Stimulated activated CD8-positive, alpha-beta memory T cell treated with anti-CD3 and anti-CD28 coated beads, Interleukin-2, amount 100 ng/mL, for 1 hour (primary cell): ENCODE results near the gene NGEF.

ENCODE experiments used
- DNase-seq, 2 donors: peaks; one replicate each; pipeline ENCODE4 v3.0.0-alpha.2; 2020; ENCODE audit warnings: low read depth in 2 of 2

The NGEF gene

GRCh38 chr2:233042549-233042948 lies 29.5 kb upstream of the NGEF start:
- DNase-seq = no peak

DNA sequence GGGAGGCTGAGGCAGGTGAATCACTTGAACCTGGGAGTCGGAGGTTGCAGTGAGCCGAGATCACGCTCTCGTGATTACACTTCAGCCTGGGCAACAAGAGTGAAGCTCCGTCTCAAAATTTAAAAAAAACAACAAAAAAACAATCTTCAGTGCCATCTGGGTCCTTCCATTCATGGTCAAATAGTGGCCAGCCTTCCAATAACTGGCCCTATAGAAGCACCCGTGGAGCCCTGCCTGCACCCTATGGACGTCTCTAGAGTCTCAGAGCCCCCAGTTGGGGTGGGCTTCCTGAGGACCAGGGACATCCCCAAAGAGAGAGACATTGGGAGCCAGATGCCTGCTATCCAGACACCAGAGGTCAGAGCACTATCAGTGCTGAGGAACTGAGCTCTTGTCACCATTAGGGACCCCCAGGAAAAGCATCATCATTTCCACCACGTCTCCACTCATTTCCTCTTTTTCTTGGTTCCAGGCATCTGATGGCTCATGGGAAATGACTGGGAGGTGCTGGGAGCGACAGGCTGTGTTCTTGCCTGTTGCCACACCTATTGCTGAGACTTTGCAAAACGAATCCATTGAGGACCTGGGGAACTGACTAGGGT lies 28.8 kb upstream of the NGEF start:
- DNase-seq = no peak

DNA sequence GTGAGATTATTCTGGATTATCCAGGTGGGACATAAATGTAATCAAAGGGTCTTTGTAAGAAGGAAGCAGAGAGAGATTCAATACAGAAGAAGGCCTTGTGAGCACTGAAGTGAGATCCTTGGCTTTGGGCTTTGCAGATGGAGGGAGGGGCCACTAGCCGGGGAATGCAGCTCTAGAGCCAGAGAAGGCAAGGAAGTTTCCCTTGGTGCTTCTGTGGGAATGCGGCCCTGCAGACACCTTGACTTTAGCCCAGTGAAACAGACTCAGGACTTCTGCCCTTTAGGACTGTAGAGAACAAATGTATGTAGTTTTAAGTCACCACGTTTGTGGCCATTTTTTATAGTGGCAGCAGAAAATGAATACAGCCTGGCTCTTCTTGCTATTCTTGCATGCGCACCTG lies 27.5 kb upstream of the NGEF start:
- no peak for DNase-seq

GRCh38 chr2:233039846-233040530 lies 26.9 kb upstream of the NGEF start:
- DNase-seq = no peak

DNA sequence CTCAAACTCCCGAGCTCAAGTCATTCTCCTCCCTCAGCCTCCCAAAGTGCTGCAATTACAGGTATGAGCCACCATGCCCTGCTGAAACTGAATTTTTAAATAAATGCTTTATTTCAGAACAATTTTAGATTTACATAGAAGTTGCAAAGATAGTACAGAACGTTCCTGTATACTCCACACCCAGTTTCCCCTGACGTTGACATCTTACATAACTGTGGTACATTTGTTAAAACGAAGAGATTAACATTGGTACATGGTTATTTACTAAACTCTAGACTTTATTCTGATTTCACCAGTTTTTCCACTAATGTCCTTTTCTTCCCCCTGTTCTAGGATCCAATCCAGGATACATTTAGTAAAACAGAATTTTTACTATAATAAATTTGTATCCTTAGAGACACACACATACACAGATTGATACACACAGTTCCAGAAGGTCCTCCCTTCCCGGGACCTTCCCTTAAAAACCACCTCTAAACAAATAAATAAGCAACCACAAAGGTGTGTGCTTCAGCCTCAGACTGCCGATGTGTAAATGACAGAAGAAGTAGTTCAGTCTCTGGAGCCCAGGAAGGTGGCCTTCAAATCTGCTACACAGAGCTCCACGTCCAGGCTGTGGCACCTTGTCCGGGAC lies 26.3 kb upstream of the NGEF start:
- DNase-seq = no peak

DNA sequence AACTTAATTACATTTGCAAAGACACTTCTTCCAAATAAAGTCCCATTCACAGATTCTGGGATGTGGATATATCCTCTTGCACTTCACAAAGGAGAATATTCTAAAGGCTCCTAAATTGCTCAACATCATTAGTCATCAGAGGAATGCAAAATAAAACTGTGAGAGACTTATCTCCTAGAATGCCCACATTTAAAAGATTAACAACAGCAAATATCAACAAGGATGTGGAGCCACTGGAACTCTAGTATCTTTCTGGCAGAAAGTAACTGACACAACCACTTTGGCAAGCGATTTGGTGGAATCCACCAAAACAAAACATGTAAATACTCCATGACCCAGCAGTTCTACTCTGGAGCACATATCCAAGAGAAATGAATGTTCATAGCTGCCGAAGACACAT lies 24.0 kb upstream of the NGEF start:
- DNase-seq = no peak

DNA sequence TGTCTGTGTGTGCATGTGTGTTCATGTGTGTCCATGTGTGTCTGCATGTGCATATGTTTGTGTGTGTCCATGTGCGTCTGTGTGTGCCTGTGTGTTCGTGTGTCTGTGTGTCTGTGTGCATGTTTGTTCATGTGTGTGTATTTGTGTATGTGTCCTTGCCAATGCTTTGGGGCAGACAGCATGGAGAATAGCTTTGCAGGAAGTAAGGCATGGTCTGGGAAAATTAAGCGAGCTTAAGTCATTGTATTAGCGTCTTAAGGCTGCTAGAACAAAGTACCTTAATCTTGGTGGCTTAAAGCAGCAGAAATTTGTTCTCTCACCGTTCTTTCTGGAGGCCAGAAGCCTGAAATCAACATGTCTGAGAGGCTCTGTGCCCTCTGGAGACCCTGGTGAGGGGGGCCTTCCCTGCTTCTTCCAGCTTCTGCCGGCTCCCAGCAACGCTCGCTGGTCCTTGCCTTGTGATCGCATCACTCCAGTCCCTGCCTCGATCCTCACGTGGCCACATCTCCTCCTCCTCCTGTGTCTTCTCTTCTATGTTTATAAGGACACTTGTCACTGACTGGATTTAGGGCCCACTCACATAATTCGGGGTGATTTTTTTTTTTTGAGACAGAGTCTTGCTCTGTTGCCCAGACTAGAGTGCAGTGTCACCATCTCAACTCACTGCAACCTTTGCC lies 23.2 kb upstream of the NGEF start:
- no peak for DNase-seq

GRCh38 chr2:233035426-233036161 lies 22.5 kb upstream of the NGEF start:
- DNase-seq = no peak

DNA sequence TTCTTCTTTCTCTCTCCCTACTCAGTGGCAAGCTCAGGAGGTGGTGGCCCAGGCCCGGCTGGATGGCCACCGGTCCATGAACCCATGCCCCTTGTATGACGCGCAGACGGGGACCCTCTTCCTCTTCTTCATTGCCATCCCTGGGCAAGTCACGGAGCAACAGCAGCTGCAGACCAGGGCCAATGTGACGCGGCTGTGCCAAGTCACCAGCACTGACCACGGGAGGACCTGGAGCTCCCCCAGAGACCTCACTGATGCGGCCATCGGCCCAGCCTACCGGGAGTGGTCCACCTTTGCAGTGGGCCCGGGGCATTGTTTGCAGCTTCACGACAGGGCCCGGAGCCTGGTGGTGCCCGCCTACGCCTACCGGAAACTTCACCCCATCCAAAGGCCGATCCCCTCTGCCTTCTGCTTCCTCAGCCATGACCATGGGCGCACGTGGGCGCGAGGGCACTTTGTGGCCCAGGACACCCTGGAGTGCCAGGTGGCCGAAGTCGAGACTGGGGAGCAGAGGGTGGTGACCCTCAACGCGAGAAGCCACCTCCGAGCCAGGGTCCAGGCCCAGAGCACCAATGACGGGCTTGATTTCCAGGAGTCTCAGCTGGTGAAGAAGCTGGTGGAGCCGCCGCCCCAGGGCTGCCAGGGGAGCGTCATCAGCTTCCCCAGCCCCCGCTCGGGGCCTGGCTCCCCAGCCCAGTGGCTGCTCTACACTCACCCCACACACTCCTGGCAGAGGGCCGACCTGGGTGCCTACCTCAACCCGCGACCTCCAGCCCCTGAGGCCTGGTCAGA lies 21.2 kb upstream of the NGEF start:
- no peak for DNase-seq

- DNase-seq = no peak
Observed at GRCh38 chr2:233033672-233034071, 20.6 kb upstream of the NGEF start.

DNA sequence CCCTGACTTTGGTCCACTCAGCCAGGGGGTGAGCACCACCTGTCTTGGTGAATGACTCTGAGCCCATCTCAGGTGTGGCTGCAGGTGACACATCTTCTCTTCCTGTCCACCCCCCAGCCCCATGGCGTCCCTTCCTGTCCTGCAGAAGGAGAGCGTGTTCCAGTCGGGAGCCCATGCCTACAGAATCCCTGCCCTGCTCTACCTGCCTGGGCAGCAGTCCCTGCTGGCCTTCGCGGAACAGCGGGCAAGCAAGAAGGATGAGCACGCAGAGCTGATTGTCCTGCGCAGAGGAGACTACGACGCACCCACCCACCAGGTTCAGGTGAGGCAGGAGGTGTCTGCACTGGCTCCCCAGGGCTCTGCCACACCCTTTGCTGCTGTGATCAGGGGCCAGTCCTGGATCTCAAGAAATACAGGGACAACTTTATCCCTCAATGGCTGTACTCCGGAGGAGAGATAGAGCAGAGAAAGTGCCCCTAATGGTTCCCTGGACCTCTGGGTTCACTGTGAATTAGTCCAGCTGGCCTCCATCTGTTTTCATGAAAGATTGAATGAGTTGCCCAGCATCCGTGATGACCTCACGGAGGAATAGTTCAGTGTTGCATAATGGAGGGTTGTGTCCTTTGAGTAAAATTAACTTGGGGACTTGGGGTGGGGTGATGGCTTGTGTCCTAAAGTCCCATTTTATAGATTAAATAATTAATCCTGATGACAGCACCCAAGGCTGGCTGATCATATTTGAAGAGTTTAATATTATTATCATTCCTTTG lies 19.7 kb upstream of the NGEF start, which contains the start of gene NEU2:
NEU2 (plus strand) TSS at position 122 of the 770 bp plus-strand sequence; CDS start at position 122, 0 bp downstream.
- DNase-seq = no peak

DNA sequence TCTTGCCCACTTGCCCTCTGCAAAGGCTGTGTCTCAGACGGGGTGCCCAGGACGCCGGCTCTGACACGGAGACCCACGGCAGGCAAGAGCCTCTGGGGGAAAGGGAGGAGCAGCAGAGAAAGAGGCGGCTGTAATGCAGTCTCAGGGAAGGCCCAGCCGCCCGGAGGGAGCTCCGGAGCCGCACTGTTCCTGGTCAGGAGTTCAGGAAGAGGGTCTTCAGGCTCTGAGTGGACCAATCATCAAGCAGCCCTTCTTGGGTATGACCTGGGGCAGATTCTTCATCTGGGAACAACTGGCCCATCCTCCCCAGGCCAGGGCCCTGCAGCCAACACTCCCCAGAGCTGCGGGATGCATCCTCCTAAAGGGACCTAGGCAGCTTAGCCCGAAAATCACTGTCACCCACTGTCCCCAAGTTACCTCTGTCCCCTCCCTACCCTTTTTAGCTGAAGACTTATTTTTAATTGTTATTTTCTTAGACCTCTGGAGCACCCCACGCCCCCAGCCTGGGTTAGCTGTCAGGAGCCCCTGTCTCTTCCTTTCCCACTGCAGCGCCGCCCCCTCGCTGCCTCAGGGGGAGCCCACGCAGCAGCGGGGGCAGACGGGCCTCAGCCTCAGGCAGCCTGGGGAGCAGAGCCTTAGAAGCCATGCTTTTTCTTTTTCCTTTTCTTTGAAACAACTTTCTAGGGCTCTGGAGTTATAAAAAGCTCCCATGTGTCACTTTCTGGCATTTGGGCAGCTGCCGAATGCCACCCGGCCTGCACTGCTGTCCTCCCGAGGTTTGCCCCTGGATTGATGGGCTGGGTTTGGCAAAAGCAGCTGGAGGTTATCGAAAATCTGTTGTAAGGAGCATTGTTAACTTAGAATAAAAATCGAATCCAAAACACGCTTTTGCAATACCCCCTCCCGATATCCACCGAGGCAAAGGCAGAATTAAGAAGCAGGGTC lies 18.8 kb upstream of the NGEF start:
- no peak for DNase-seq

GRCh38 chr2:233029321-233029720 lies 16.3 kb upstream of the NGEF start:
- DNase-seq = no peak

DNA sequence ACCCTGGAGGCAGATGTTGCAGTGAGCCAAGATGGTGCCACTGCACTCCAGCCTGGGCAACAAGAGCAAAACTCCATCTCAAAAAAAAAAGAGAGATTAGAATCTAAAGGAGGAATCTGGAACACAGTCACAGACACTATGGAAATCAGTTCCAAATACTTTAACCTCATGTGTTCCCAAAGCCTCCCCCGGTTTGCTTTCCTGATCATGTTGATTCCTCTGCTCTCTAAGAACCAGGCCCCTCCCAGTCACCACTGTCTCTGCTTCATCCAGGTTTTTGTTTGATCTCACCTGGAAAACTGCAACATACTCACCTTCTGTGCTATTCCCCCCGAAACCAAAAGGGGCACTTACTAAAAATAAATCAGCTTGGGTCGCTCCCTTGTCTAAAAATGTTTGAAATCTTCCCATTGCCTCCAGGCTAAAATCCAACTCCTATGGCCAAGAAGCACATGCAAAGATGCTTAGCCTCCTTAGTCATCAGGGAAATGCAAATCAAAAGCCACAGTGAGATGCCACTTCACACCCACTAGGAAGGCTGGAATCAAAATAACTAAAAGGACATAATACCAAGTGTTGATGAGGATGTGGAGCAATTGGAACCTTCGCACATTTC lies 13.2 kb upstream of the NGEF start:
- no peak for DNase-seq

DNA sequence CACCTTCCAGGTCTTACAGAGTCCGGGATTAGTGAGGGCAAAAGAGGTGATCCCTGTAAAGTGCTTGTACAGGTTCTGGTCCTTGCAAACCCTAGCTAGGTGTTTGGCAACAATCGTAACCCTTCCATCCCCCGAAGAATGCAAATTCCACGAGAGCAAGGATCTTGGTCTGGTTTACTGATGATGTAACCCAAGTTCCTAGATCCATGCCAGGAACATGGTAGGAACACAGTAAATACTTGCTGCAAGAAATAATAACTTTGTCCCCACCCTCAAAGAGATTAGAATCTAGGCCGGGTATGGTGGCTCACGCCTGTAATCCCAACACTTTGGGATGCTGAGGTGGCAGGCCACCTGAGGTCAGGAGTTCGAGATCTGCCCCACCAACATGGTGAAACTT lies 12.7 kb upstream of the NGEF start:
- no peak for DNase-seq

DNA sequence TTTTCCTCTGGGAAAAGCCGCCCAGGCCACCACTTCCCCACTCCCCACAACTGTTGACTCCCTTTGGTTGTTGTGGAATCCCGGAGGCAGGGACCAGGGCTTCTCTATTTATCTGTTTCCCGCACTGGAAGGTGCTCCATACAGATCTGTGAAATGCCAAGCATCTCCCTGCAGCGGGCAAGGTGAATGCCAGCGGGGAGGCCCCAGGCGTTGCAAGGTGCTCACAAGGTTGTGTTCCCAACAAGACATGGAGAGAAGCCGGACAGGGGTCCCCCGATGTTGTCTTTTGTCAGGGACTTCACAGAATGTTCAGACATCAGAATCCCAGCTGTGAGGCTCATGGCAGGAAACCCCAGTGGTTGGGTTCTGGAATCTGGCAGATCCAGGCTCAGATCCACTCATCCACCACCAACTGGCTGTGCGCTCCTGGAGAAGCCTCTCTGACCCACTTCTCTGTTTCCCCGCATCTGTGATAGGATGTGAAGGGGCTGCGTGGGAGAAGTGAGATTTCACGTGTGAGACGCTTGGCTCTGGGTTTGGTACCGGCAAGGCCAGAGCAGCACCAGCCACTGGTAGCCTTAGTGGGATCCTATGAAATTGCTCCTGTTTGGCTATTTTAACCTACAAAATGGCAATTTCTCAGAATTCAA lies 10.8 kb upstream of the NGEF start:
- no peak for DNase-seq

DNA sequence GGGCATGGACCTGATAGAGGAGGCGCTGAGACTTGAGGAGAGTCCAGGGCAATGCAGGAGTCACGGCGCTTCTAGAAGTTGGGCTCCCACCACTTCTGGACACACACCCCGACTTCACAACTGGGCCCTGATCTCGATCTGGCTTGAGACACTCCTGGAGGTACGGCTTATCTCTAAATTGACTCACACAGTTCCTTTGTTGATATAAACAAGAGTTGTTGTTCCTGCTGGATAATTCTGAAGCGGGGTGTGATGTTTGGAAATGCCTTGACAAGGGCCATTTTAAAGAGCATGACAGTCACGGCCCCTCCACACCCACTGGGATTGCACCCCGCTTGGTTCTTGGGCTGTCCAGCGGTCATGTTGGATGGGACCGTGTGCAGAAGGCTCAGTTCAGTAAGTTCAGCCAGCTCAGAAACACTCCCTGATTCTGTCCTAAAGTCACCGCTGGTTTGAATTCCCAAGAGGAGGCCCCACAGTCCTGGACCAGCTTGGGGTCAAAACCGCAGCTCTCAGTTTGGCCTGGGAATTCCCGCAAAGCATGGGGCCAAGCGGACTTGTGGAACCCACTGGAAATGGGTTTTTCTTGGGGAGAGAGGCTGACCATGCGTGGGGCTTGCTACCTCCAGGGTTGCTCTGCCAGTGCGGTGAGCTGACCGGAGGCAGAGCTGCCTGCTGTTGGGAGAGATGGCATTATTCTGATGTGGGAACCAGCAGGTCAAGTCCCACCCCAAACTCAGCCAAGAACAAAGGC lies 10.1 kb upstream of the NGEF start:
- DNase-seq = no peak

GRCh38 chr2:233022561-233022960 lies 9.5 kb upstream of the NGEF start:
- no peak for DNase-seq
